GM18867 (cell line): ENCODE measurements around the gene OR51D1.

Source experiments
- ATAC-seq: cut with Tn5 transposase; IDR thresholded peaks from one replicate; pipeline ENCODE4 v1.9.1; 2021; ENCODE audit warnings: mild to moderate bottlenecking, moderate library complexity; ENCODE audit not compliant: unreplicated experiment

Gene OR51D1

DNA sequence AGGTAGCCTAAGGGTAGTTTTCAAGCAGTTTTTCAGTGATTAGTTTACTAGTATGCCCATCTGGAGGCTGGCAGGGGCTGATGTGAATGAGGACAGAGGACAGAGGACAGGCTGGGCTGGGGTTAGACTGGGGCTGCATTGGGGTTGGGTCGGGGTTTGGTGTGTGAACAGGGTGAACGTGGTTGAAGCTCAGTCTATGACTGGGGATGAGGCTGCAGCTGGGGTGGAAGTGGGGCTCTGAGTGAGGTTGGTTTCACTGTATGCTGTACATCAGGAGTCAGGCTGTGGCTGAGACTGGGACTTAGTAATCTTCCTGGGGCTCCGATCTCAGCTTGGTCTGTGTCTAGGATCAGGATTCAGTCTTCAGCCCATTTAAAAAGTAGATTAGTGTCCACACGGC, 7.0 kb downstream of the OR51D1 start:
- no peak for ATAC-seq

DNA sequence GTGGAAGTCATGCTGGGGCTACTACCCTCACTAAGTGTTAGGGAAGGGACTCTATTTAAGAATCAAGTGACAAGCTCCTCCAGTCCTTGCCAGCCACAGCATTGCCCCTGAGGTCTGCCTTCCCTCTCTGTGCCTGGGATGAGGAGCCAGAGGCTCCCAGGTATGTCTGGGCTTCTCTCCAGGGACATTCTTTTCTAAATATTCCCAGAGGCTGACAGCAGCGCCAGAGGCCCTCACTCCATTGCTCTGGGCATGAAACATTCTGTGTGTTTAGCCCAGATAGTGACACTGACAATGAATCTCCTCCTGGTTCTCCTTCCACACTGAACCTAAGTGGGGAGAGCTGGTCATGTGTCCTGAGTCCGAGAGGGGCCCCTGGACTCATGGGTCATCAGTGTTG, 8.7 kb downstream of the OR51D1 start:
- ATAC-seq = no peak

- ATAC-seq = no peak
Observed at GRCh38 chr11:4647766-4648165, 10.5 kb downstream of the OR51D1 start.

DNA sequence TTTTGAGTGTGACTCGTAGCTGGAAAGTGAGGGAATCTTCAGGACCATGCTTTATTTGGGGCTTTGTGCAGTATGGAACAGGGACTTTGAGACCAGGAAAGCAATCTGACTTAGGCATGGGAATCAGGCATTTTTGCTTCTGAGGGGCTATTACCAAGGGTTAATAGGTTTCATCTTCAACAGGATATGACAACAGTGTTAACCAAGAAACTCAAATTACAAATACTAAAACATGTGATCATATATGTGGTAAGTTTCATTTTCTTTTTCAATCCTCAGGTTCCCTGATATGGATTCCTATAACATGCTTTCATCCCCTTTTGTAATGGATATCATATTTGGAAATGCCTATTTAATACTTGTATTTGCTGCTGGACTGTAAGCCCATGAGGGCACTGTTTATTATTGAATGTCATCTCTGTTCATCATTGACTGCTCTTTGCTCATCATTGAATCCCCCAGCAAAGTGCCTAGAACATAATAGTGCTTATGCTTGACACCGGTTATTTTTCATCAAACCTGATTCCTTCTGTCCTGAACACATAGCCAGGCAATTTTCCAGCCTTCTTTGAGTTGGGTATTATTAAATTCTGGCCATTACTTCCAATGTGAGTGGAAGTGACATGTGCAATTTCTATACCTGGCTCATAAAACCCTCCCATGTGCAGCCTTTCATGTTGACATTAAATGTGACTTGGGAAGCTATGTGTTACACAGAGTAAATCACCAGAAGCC, 17.5 kb downstream of the OR51D1 start:
- ATAC-seq = peak; percentile 85

GRCh38 chr11:4658629-4659445, 21.6 kb downstream of the OR51D1 start:
- ATAC-seq = no peak

DNA sequence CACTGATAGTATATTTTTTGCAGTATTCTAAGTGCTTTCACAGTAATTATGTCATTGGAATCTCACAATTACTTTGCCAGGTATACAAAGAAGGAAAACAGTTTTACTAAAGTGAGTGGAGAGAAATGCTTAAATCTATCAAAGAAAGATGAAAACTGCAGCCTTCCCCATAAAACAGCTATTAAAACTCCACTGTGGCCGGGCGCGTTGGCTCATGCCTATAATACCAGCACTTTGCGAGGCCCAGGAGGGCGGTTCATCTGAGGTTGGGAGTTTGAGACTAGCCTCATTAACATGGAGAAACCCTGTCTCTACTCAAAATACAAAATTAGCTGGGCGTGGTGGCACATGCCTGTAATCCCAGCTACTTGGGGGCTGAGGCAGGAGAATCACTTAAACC, 25.6 kb downstream of the OR51D1 start:
- ATAC-seq = no peak

- no peak for ATAC-seq
Observed at GRCh38 chr11:4664183-4664582, 26.9 kb downstream of the OR51D1 start.

DNA sequence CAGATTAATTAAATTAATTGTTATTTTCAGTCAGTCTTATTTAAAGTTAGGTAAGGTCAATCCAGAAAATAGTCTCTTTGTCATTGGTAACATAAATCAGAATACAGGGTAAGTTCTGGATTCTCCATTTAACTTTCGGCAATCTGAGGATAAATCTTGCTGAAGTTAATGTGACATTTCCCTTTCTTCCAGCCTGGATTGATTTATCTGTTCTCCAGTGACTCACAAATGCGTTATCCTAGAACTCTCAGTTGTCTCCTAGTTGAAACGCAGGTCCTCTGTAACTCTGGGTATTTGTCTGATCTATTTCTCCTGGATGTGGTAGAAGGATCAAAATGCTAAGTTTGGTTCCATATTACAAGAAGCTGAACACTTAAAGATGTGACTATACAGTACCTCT, 27.5 kb downstream of the OR51D1 start:
- ATAC-seq = no peak

DNA sequence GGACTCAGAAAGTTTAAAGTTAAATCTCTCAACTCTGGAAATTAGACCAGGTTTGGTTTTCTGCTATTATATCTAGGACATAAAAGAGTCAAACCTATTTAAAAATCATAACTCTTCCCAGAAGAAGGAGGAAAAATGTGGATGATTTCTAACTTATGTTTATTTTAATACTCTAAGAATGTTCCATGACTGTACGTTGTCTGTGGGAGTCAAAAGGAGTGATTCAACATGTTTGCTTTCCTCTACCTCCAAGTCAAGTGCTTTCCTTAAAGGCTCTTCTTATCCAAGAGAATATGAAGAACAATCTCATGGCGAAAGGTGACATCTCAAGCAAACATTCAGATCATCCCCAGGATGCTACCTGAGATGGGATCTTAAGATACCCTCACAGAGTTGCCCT, 28.1 kb downstream of the OR51D1 start:
- no peak for ATAC-seq

GRCh38 chr11:4671741-4672140, 34.5 kb downstream of the OR51D1 start:
- no peak for ATAC-seq

DNA sequence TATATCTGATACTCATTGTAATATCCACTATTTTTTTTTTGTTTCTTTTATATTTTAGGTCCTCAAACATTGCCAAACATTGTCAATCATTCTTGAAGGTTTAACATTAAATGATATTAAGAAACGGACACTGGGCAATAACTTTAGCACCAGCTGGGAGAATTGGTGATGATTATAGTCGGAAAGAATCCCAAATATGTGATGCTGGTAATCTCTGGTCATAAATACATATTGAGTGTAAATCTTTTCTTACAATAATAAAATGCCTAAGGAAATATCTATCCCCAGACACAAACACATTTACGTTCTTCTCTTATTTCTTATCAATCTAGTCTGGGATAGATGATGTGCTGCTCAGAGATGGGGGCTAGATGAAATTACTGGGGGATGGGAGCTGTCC, 35.2 kb downstream of the OR51D1 start:
- no peak for ATAC-seq

GRCh38 chr11:4673781-4674180, 36.5 kb downstream of the OR51D1 start:
- no peak for ATAC-seq

GRCh38 chr11:4677948-4678347, 40.7 kb downstream of the OR51D1 start:
- ATAC-seq = no peak

DNA sequence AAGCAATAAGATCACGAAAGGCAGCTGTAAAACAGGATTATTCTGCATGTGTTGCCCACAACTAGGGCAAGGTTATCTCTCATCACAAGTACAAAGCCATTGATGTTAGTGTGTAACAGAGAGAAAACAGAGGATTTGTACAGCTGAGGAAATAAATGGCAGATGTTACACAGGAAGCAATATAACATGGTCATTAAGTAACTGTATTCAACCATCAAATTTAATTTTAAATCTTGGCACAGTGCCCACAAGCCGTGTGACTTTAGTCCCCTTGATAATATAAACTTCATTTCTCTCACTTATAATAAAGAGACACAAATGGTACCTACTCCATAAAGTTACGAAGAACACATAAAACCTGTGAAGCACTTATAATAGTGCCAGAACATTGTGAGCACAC, 43.1 kb downstream of the OR51D1 start:
- ATAC-seq = no peak

- ATAC-seq = no peak
Observed at GRCh38 chr11:4682623-4683419, 45.5 kb downstream of the OR51D1 start.

DNA sequence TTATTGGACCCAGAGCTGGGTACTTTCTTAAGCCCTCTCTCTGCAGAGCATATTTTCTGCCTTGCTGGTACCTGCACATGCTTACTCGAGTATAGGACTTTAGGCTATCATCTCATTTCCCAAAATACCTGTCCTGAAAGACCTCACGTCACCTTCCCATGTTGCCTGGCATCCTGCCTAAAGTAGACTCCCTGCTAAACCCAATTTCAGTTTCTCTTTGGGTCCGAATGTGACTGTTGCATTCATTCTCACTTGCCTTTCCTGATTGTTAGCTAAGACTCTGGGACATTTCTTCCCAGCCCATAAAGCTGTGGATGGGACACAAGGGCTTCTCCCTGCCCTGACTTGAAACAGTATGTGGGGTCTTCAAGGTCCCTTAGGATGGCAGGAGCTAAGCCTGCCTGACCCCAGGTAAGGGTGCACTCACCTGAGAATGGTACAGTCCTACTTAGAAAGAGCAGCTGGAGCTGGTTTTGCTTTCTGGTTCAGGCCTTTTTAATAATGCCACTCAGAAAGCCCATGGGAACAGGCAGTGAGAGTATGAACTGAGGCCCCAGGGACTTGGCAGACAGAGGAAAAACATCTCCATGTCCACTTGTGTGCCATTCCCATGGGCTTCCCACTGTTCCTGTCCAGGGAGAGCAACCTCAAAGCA, 47.5 kb downstream of the OR51D1 start:
- ATAC-seq = no peak
